DOHH2 (cell line): ENCODE measurements around the gene RASIP1.

Source experiments
- H3F3A ChIP-seq: fragments of 200-600 bp; sonication (generic), shearing (Covaris generic); 2 replicates; pipeline ENCODE4 v1.6.0; 2016; ENCODE audit warnings: antibody characterized with exemption, mild to moderate bottlenecking; ENCODE audit not compliant: control insufficient read depth, insufficient read depth
- H3K27ac ChIP-seq: fragments of 200-600 bp; sonication (generic); 2 replicates; pipeline ENCODE4 v1.5.1; 2014; ENCODE audit warnings: low read depth, mild to moderate bottlenecking, low read length, moderate library complexity
- H3K27me3 ChIP-seq: fragments of 200-600 bp; sonication (generic); 2 replicates; pipeline ENCODE4 v1.6.1; 2014; ENCODE audit warnings: mild to moderate bottlenecking, low read length, mixed read lengths; ENCODE audit not compliant: control insufficient read depth
- H3K36me3 ChIP-seq: fragments of 200-600 bp; sonication (generic); 2 replicates; pipeline ENCODE4 v1.6.1; 2014; ENCODE audit warnings: mild to moderate bottlenecking, low read length, moderate library complexity, mixed read lengths; ENCODE audit not compliant: control insufficient read depth
- H3K4me1 ChIP-seq: fragments of 200-600 bp; sonication (generic); 2 replicates; pipeline ENCODE4 v1.6.1; 2014; ENCODE audit warnings: mild to moderate bottlenecking, low read length, mixed read lengths; ENCODE audit not compliant: control insufficient read depth
- H3K4me2 ChIP-seq: fragments of 200-600 bp; sonication (generic); 2 replicates; pipeline ENCODE4 v1.6.0; 2014; ENCODE audit warnings: mild to moderate bottlenecking, low read length, moderate library complexity
- H3K4me3 ChIP-seq: fragments of 200-600 bp; sonication (generic); 2 replicates; pipeline ENCODE4 v1.5.1; 2014; ENCODE audit warnings: mild to moderate bottlenecking, low read length, mixed read lengths
- H3K79me2 ChIP-seq: fragments of 200-600 bp; sonication (generic); 2 replicates; pipeline ENCODE4 v1.6.1; 2014; ENCODE audit warnings: mild to moderate bottlenecking, low read length, mixed read lengths; ENCODE audit not compliant: control insufficient read depth
- H3K9me2 ChIP-seq: fragments of 200-600 bp; sonication (generic); replicated peaks from 2 replicates; pipeline ENCODE4 v1.6.1; 2014; ENCODE audit warnings: mild to moderate bottlenecking, low read length, mixed read lengths; ENCODE audit not compliant: control insufficient read depth
- H3K9me3 ChIP-seq: fragments of 200-600 bp; sonication (generic); 2 replicates; pipeline ENCODE4 v1.6.1; 2014; ENCODE audit warnings: antibody characterized with exemption, low read length, mixed read lengths; ENCODE audit not compliant: control insufficient read depth, insufficient read depth
- H4K20me1 ChIP-seq: fragments of 200-600 bp; sonication (generic); 2 replicates; pipeline ENCODE4 v1.6.0; 2014; ENCODE audit warnings: low read depth, mild to moderate bottlenecking, antibody characterized with exemption, low read length, moderate library complexity; ENCODE audit not compliant: control insufficient read depth, insufficient read depth
- EZH2phosphoT487 ChIP-seq: fragments of 200-600 bp; sonication (generic); IDR thresholded peaks from 2 replicates; pipeline ENCODE4 v1.6.1; 2017; ENCODE audit warnings: borderline replicate concordance, mild to moderate bottlenecking, antibody characterized with exemption, low read length, moderate library complexity, mixed read lengths
- TF ChIP-seq, protein P1 (sequence below): fragments of 200-600 bp; sonication (generic); IDR thresholded peaks from one replicate; pipeline ENCODE4 v1.5.1; 2014; ENCODE audit warnings: antibody characterized with exemption, mild to moderate bottlenecking, low read depth, low read length; ENCODE audit not compliant: poor library complexity, severe bottlenecking

The RASIP1 gene

DNA sequence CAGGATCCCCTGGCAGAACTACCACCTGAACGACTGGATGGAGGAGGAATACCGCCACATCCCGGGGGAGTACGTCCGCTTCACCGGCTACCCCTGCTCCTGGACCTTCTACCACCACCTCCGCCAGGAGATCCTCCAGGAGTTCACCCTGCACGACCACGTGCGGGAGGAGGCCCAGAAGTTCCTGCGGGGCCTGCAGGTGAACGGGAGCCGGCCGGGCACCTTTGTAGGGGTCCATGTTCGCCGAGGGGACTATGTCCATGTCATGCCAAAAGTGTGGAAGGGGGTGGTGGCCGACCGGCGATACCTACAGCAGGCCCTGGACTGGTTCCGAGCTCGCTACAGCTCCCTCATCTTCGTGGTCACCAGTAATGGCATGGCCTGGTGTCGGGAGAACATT lies 37.1 kb downstream of the RASIP1 start:
- H3K36me3 ChIP-seq, result no peaks in the 10 kb centered on the region
- TF ChIP-seq EZH2phosphoT487, result no peak
- TF ChIP-seq, protein P1, sequence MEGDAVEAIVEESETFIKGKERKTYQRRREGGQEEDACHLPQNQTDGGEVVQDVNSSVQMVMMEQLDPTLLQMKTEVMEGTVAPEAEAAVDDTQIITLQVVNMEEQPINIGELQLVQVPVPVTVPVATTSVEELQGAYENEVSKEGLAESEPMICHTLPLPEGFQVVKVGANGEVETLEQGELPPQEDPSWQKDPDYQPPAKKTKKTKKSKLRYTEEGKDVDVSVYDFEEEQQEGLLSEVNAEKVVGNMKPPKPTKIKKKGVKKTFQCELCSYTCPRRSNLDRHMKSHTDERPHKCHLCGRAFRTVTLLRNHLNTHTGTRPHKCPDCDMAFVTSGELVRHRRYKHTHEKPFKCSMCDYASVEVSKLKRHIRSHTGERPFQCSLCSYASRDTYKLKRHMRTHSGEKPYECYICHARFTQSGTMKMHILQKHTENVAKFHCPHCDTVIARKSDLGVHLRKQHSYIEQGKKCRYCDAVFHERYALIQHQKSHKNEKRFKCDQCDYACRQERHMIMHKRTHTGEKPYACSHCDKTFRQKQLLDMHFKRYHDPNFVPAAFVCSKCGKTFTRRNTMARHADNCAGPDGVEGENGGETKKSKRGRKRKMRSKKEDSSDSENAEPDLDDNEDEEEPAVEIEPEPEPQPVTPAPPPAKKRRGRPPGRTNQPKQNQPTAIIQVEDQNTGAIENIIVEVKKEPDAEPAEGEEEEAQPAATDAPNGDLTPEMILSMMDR, result no peak

DNA sequence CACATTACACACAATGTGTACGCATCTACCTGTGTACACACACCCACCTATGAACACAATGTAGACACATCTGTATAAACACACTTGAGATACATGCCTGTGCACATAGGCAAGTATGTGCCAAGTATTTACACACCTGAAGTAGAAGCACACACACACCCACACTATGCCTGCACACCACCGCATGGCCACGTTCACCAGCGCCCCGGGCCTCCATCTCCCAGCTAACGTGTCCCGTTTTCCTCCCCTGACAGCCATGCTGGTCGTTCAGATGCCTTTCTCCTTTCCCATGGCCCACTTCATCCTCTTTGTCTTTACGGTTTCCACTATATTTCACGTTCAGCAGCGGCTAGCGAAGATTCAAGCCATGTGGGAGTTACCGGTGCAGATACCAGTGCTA lies 37.7 kb downstream of the RASIP1 start:
- Histone ChIP-seq H3F3A (no peaks in the 10 kb centered on the region), H3K4me2 (no peak overlapping the region), H3K9me3 (no peaks in the 10 kb centered on the region), H3K4me3 (no peak overlapping the region), H3K9me2 (no peaks in the 10 kb centered on the region), H3K36me3 (no peaks in the 10 kb centered on the region), H3K27ac (no peak overlapping the region), H3K79me2 (no peaks in the 10 kb centered on the region), H3K27me3 (no peaks in the 10 kb centered on the region), H4K20me1 (no peaks in the 10 kb centered on the region), H3K4me1 (no peaks in the 10 kb centered on the region)
- TF ChIP-seq EZH2phosphoT487, result no peak
- TF ChIP-seq, protein P1, result no peak

More for the DNA sequence above, 37.1 kb downstream of the RASIP1 start:
- H3K27ac ChIP-seq, result no peak overlapping the region
- H3K27me3 ChIP-seq, result no peaks in the 10 kb centered on the region
- H3K79me2 ChIP-seq, result no peaks in the 10 kb centered on the region
- no peaks in the 10 kb centered on the region for H4K20me1 ChIP-seq
- no peaks in the 10 kb centered on the region for H3K4me1 ChIP-seq
- no peak overlapping the region for H3K4me2 ChIP-seq
- no peaks in the 10 kb centered on the region for H3K9me2 ChIP-seq
- H3K9me3 ChIP-seq, result no peaks in the 10 kb centered on the region
- no peak overlapping the region for H3K4me3 ChIP-seq
- no peaks in the 10 kb centered on the region for H3F3A ChIP-seq

DNA sequence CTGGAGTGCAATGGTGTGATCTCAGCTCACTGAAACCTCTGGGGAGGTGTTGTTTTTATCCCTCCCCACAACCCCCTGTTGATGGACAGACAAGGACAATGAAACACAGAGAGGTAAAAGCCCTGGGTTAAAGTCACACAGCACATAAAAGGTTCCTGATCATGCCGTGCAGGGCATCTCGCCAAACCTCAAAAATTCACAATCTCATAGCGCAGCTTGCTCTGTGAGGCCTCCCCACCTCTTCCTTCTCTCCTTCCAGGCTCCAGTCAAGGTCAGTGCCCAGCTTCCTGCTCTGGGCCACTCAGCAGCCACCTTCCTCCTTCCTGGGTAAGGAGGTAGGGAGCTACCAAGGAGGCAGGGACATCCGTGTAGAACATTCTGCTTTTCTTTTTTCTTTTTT lies 42.4 kb downstream of the RASIP1 start:
- Histone ChIP-seq H3K79me2 (no peaks in the 10 kb centered on the region), H3F3A (no peaks in the 10 kb centered on the region), H3K27ac (no peak overlapping the region), H3K4me2 (no peak overlapping the region), H3K9me3 (no peaks in the 10 kb centered on the region), H3K9me2 (no peaks in the 10 kb centered on the region), H3K4me3 (no peak overlapping the region), H3K4me1 (peaks cover 5% of the 10 kb centered on the region), H3K36me3 (no peaks in the 10 kb centered on the region), H4K20me1 (no peaks in the 10 kb centered on the region), H3K27me3 (peaks cover 17% of the 10 kb centered on the region)
- TF ChIP-seq EZH2phosphoT487, result no peak
- TF ChIP-seq, protein P1, result no peak
